GM21717 (cell line): ENCODE measurements around the gene RTP2.

ENCODE experiments used
- ATAC-seq: cut with Tn5 transposase; IDR thresholded peaks from one replicate; pipeline ENCODE4 v1.9.1; 2021; ENCODE audit warnings: mild to moderate bottlenecking, moderate library complexity; ENCODE audit not compliant: unreplicated experiment

The RTP2 gene

DNA sequence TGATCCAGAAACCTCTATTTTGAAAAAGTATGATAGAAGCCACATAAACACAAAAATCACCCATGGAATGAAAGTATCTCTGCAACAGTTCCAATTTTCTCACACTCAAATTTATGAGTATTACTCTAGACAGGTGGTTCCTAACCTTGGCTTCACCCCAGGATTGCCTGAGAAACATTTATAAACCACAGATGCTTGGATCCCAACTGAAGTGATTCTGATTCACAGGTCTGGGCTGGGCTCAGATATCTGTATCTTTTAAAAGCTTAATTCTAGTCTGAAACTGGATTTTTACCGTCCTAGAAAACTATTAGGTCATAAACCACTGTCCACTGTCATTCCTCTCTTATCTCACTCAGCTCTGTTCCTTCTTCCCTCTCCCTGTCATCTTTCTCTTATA is 24.8 kb downstream of the RTP2 start:
- ATAC-seq: no peak

DNA sequence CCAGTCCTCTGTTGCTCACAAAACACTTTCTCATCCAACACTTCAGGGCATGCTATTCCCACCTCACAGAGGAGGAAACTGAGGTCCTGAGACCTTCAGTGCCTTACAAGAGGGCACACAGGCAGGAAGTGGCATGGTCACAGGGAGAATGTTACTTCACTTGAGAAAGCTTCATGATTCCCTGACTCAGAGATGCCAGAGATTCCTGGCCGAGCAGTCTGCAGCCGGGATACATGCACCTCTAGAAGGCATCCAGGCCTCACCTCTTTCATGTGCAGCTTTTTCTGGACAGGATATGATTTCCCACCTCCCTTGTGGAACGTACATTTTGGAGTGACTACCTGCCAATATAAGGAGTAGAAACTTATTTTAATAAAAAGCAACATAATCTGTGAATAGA is 29.3 kb downstream of the RTP2 start:
- no peak for ATAC-seq

DNA sequence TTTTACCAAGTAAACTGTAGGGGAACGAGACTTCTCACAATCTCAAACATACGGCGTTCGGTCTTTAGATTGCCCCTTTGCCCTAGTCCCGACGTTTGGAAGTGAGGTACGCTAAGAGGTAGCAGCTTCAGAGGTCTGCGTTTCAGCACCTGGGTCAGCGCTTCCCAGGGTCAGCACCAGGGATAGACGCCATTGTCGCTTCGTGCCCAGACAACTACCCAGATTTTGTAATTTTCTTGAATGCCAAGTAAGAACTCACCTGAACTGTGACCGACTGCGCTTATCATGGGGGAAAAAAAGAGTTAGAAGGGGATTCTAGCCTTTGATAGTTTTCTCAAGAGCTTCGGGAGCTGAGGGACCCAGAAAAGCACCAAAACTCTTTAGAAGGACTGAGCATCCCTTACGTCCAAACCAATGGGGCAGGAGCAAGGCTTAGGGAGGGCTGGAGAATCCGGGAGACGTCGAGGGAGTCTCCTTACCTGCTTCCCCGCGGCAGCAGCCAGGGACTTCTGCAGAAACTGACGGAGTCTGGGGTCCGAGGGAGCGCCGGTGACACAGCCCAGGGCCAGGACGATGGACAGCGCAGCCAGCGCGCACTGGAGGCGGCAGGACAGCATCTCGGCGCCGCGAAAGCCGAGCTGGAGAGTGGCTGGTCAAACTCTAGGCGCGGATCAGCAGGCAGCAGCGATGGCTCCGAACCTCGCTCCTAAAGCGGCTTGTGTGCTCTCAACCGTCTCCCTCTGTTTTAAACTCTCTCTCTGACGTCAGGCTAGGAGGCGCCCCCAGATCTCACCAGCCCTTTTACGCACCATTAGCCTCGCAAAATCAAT is 32.5 kb downstream of the RTP2 start, which contains the start of gene SST:
Gene SST, minus strand, starts transcription at position 720 of the 830 bp plus-strand sequence. Its CDS starts 103 bp downstream, at position 617.
- no peak for ATAC-seq

DNA sequence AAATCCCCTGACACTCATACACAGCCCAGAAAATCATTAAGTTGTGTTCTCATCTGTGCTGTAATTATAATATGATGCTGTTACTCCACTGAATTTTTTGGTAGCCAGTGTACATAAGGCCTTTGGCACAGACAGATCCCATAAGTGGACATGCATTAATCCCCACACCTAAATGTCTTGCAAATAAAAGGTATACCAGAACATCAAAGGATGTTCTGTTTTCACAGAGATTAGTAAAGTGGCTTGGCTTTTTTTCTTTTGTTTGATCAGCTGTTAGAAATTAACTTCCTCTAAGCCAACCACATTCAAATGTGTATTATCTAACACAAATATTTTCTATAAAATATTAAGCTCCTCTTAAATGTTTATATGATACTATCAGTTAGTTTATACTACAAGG is 34.8 kb downstream of the RTP2 start:
- ATAC-seq: no peak

DNA sequence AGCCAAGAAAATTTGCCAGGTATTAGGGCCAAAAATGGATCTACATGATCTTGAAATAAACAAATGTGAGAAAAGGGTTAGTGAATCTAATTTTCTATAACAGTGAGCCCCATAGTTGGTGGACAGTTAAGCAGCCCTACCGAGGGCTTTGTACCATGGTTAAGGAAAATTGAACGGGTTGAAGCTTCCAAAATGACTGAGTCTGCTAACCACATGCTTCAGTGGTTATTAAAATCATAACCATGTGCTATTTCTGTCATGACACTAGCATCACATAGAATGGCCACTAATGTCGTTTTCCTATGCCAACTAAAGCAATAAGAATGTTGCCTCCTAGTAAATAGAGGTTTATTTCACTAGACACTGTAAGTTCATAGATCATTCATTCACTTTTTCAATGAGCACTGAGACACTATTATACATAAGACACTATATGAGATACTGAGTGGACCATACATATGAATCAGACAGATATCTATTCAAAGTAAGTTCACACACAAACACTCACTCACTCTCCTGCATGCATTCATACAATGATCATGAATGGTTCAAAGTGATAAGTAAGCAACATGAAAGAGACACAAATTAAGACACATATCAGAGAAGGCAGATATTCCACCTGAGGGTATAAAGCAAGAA is 36.5 kb downstream of the RTP2 start:
- no peak for ATAC-seq

DNA sequence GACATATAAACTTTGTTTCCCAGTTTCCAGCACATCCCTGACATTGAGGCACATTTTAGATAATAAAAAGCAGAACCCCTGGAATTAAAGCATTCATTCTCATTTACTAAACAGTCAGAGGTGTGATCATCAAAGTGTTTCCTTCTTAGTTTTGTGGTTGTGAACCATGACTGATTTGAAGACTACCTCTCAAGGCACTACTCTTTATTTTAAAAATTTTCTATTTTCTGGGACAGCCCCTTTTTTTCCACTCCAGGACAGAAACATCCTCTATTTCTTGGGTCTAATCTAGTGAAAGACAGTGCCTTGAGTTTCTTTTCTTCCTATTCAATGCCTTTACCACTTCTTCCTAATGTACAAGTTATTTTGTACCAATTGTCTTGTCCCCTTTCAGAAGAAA is 37.3 kb downstream of the RTP2 start:
- no peak for ATAC-seq

DNA sequence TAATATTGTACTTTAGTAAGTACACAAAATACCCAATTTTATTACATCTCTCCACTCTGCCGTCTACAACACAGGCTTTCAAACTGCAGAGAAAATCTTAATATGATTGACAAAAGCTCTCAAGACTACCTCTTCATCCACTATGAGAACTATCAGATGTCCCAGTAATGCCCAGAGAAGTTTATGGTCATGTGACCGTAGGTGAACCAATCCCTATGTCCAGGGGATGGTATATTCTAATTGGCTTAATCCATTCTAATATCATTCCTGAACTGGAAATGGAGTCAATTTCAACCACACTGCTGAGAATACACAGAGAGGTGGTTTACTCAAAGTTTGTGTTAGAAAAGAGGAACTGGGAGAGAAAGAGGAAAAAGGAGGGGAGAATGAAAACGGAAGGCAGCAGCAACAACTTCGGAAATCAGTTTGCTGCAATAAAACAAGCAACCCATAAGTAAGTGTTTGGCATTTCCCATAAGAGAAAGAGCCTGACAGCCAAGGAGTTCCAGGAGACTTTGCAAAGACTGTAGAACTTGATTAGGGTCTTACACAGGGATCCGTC is 39.4 kb downstream of the RTP2 start:
- no peak for ATAC-seq

DNA sequence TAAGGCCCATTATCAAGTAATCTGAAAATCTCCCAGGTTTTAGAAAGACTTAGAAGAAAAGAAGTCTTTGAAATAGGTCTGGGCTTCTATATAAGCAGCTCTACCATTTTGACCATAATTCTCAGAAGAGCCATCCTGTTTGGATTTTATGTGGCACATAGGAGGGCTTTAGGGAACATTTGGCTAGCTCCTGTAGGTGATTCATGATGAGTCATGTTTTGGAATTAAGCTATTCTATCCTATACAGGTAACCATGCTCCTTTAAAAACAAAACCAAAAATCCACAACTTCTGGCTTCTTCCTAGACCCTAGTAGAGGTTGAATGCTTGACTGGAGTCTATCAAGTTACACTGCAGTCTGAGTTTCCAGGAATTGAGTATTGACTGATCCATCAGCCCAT is 41.1 kb downstream of the RTP2 start:
- no peak for ATAC-seq

DNA sequence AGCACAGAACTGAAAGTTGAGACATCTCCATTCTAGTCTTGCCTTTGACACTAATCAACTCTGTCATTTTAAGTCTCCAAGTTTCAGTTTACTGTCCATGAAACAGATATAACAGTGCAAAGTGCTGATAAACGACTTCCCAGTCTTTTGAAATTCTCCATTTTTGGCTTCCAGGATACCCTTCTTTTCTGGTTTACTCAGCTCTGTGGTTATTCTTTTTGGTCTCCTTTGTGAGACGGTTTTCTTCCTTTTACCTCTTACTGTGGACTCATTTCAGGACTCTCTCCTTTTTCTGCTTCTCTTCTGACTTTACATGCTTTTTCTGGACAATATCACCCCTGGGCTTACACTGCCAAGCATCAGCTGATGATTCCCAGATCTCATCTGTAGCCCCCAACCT is 51.1 kb downstream of the RTP2 start:
- ATAC-seq: no peak
